ENCODE measurements around the gene KIF27. TPM values are rescaled to one million over a fixed set of nuclear protein-coding genes. Genes with fewer than 3 reads are reported as not detected.
A peak's percentile ranks its signal among the peaks of the same experiment; 100 is the strongest.
"Not testable (repeated sequence)": the region's sequence is repeated elsewhere in the genome, so short reads cannot be mapped to it uniquely, and the experiment has no call there.

The KIF27 gene
- total RNA-seq, 1 donor from 2014 or later, result 3.8 TPM

DNA sequence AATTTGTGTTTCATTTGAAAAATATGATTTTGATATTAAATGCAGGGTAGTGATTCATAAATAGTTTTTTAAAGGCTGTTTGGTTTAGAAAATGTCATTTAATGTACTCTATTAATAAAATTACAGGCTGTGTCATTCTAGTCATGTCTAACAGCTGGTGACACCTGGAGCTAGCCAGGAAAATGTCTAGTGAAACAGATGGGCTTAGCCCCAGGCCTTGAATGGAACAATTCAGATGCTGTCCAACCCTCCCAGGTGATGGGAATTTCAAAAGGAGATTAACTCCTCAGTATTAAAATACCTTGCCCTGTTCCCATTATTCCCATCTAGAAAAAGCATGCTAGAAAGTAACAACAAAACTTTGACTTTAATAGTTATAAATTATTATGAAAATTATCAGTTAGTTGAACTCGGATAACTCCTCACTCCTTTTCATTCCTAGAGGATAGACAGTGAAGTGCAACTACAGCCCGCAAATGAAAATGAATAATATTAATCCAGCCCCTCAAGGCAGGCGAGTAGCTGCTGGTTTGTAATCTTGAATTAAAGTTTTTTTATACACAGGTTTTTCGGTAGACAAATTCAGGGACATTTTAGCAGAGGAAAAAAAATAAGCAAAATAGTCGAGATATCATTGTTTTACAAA, 90.7 kb downstream of the KIF27 start:
- peak; percentile 89 for ATAC-seq (ENCODE audit: poor library complexity)
- DNase-seq; intact Hi-C loops (cut with DNase I): not testable (repeated sequence)

- intact Hi-C loops (cut with DNase I); DNase-seq; ATAC-seq (ENCODE audit: poor library complexity): not testable (repeated sequence)
These were observed 96.1 kb downstream of the KIF27 start for GRCh38 chr9:83824986-83825623.

DNA sequence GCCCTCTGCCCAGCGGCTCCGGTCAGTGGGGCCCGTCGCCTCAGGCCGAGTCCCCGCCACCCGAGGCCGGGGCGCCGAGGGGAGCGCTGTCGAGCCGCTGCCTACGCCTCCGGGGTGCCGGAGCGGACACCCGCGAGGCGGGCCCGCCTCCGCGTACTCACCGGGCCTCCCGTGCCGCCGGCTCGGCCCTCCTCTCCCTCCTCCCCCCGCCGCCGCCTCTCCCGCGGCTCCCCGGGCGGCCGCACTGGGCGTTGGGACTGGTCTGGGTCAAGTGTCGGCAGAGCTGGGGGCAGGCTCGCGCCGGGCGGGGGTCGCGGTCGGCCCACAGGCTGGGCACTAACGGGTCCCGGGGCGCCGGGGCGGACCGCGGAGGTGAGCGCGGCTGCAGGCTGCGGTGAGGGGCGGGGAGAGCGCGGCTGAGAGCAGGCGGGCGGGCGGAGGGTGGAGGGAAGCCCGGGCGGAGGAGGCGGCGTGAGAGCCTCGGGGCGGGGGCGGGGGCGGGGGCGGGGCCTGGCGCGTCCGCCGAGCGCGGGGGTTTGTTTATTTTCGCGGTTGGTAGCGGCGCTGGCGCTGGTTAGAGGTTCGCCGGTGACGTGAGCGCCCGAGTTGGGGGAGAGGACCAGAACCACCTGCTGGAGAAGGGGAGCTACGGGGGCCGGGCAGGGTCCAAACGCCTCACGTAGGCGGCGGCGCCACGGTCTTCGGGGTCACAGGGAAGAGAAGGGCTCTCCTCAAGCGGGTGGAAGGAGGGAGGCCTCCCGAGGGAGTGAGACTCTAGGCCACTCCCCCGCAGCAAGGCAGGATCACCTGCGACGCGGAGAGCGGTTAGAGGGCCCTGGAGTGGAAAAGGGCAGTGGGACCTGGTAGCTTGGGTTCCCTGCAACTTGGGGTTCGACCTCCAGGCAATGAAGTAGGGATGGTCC, 103.6 kb downstream of the KIF27 start, which contains the start of gene GKAP1:
GKAP1 (minus strand) TSS at position 414 of the 923 bp plus-strand sequence. CDS start 11,252 bp downstream, outside the sequence.
- DNase-seq, result peak; percentile 89
- intact Hi-C loops (cut with DNase I), result not testable (repeated sequence)
- peak; percentile 97 for ATAC-seq (ENCODE audit: poor library complexity)

DNA sequence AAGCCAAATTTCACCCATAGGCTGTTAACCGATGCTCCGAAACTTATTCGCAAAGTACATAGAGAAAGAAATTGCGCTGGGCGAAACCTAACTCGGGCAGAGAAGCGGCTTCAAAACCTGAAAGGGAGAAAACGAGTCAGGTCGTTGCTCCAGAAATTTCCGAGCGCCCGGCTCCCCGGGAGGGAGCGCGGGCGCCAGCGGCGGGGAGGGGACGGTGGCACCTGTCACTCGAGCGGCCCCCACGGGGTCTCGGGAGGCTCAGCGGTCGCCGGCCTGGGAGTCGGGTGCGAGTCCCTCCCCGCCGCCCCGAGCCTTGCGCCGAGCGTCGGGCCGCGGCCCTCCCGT, 104.2 kb downstream of the KIF27 start:
- intact Hi-C loops (cut with DNase I); DNase-seq; ATAC-seq (ENCODE audit: poor library complexity): not testable (repeated sequence)

DNA sequence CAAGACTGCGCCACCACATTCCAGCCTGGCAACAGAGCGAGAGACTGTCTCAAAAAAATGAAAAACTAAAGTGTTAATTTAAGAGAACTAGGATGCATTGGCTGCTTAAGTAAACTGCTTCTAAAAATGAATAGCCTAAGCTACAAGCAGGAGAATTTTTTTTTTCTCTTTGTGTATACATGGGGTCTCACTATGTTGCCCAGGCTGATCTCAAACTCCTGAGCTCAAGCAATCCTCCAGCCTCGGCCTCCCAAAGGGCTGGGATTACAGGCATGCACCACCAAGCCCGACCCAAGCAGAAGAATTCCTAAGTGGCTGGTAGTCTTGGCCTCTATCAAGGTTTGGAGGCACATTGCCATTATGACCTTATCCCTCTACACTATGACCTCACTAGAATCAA, 106.1 kb downstream of the KIF27 start:
- intact Hi-C loops (cut with DNase I); DNase-seq: not testable (repeated sequence)

DNA sequence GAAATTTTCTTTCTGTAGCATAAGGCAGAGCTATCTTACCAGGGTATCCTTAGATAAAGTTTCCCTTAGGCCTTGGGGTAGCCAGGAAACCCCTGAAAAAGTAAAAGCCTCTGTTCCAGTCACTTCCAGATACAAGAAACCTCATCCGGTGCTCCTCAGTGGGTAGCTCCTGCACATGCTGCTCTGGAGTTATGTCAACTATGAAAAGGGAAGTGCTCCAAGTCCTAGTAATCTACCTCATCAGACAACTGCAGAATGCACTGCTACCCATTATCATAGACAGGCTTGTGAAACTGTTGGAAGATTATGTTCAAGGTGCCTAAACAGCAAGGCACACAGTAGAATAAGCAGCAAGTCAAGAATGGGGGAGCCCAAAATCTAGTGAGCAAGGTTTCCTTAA, 112.0 kb downstream of the KIF27 start:
- DNase-seq; ATAC-seq (ENCODE audit: poor library complexity); intact Hi-C loops (cut with DNase I): not testable (repeated sequence)

More for the DNA sequence above, 106.1 kb downstream of the KIF27 start:
- not testable (repeated sequence) for ATAC-seq (ENCODE audit: poor library complexity)

- ATAC-seq (ENCODE audit: poor library complexity); intact Hi-C loops (cut with DNase I); DNase-seq: not testable (repeated sequence)
These were observed 116.8 kb downstream of the KIF27 start for GRCh38 chr9:83804454-83804853.

DNA sequence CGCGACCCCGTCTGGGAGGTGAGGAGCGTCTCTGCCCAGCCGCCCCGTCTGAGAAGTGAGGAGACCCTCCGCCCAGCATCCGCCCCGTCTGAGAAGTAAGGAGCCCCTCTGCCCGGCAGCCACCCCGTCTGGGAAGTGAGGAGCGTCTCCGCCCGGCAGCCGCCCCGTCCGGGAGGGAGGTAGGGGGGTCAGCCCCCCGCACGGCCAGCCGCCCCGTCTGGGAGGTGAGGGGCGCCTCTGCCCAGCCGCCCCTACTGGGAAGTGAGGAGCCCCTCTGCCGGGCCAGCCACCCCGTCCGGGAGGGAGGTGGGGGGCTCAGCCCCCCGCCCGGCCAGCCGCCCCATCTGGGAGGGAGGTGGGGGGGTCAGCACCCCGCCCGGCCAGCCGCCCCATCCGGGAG, 117.3 kb downstream of the KIF27 start:
- ATAC-seq (ENCODE audit: poor library complexity); DNase-seq; intact Hi-C loops (cut with DNase I): not testable (repeated sequence)

DNA sequence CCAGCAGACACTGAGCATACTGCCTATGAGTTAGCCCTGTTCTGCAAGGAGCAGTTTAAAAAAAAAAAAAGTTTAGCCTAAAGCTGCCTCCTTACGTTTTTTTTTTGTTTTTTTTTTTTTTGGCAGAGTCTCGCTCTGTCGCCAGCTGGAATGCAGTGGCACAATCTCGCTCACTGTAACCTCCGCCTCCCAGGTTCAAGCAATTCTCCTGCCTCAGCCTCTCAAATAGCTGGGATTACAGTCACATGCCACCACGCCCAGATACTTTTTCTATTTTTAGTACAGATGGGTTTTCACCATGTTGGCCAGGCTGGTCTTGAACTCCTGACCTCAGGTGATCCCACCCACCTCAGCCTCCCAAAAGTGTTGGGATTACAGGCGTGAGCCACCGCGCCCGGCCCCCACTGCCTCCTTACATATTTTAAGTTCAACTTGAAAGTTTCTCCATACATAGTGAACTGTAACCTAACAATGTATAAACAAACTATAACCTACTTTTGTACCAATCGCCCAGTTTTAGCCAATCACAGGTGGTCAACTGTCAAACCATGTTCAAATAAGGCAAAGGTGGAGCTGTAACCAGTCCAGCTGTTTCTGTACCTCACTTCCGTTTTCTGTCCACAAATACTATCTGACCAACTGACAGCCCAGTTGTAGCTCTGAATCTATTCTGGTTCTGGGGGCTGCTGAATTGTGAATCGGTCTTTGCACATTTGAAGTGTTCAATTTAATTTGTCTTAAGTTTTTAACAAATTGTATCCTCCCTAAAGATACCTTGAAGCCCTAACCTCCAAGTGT, 120.8 kb downstream of the KIF27 start:
- DNase-seq (no peak), ATAC-seq (ENCODE audit: poor library complexity) (no peak)
- intact Hi-C loops (cut with DNase I), result no loop called here

GRCh38 chr9:83794051-83794450, 127.2 kb downstream of the KIF27 start:
- ATAC-seq (ENCODE audit: poor library complexity) (no peak), DNase-seq (no peak)
- intact Hi-C loops (cut with DNase I), result no loop called here

DNA sequence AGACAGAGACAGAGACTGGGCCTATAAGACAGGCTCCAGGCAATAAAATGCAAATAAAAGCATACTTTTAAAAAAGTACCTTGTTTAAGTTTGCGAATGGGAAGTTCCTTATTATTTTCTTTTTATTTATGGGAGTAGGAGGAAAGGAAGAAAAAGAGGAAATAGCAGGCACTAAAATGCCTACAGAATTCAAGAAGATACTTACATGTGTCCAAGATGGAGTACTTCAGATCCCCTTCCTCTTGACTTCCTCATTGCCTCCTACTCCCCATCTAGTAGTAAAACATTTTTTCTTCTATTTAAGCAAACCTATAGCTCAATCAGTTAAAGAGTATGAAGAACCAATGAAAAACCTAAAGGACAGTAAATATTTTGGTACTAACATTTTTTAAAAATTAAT, 128.5 kb downstream of the KIF27 start:
- intact Hi-C loops (cut with DNase I), result no loop called here
- DNase-seq (no peak), ATAC-seq (ENCODE audit: poor library complexity) (no peak)

Small RNA genes lying within 50 kb of the gene (microRNA-seq; reads per million reads assigned to microRNA genes)
- 27.5 reads per million, percentile 40 among the genes with 10 or more reads in this experiment for gene MIR7-1

Other genes starting within 250 kb of the KIF27 start
- gene UBQLN1, start 213.5 kb downstream of the KIF27 start, total RNA-seq, result 74.6 TPM
- 25.2 TPM for gene GKAP1, start 103.7 kb downstream of the KIF27 start, total RNA-seq
- 248 TPM for gene HNRNPK, start 58.8 kb upstream of the KIF27 start, total RNA-seq
- gene RMI1, start 59.4 kb upstream of the KIF27 start, total RNA-seq, result 7.6 TPM

Data from Right ventricle myocardium superior (tissue), 1 donor.